NK-92 (cell line): Measurements from ENCODE around the gene HMX1.

Source experiments
- DNase-seq: peaks from one replicate; lab custom pipeline; 2025; ENCODE audit not compliant: unreplicated experiment; lab: John Stamatoyannopoulos, UW

The HMX1 gene

GRCh38 chr4:8871417-8872401, at the start of gene HMX1:
Gene HMX1, minus strand, starts transcription at chr4:8871839. Its CDS starts 225 bp downstream, at chr4:8871614.
- DNase-seq: no peak

GRCh38 chr4:8920969-8921368, 49.3 kb upstream of the HMX1 start:
- DNase-seq: no peak

- DNase-seq: no peak
These were observed 48.8 kb upstream of the HMX1 start for GRCh38 chr4:8920289-8920965.

GRCh38 chr4:8919651-8920288, 48.1 kb upstream of the HMX1 start:
- no peak for DNase-seq

- DNase-seq: no peak
These were observed 46.5 kb upstream of the HMX1 start for GRCh38 chr4:8917868-8918783.

GRCh38 chr4:8917321-8917811, 45.7 kb upstream of the HMX1 start:
- no peak for DNase-seq

GRCh38 chr4:8916906-8917305, 45.3 kb upstream of the HMX1 start:
- no peak for DNase-seq

GRCh38 chr4:8916351-8916885, 44.8 kb upstream of the HMX1 start:
- DNase-seq: no peak

- DNase-seq: no peak
These were observed 43.9 kb upstream of the HMX1 start for GRCh38 chr4:8915201-8916200.

GRCh38 chr4:8914461-8915171, 43.0 kb upstream of the HMX1 start:
- DNase-seq: no peak

GRCh38 chr4:8913858-8914460, 42.3 kb upstream of the HMX1 start:
- DNase-seq: no peak

GRCh38 chr4:8913121-8913857, 41.6 kb upstream of the HMX1 start:
- no peak for DNase-seq

- DNase-seq: no peak
These were observed 40.9 kb upstream of the HMX1 start for GRCh38 chr4:8912506-8912905.

- DNase-seq: no peak
These were observed 40.4 kb upstream of the HMX1 start for GRCh38 chr4:8912089-8912455.

GRCh38 chr4:8911316-8912088, 39.9 kb upstream of the HMX1 start:
- no peak for DNase-seq

GRCh38 chr4:8910822-8911315, 39.2 kb upstream of the HMX1 start:
- no peak for DNase-seq
